Endometrial microvascular endothelial cells (primary cell): ENCODE results near the gene TRPC3. TPM values are rescaled to one million over a fixed set of nuclear protein-coding genes. Genes with fewer than 3 reads are reported as not detected.

ENCODE experiments used
- in situ Hi-C: cut with HindIII; loops from 2 replicates; pipeline ENCODE4 v1.10.0; 2017; ENCODE audit warnings: low sequenced_read_pairs, low pct_unique_long_range_greater_than_20kb; ENCODE audit errors: inconsistent ontology term
- total RNA-seq: library from RNA; depleted of rRNA; stranded (reverse); fragments of >200 nt; gene quantifications from one replicate; pipeline ENCODE4 v1.2.3, GENCODE V29; 2015; ENCODE audit errors: inconsistent ontology term

Gene TRPC3
- total RNA-seq, 1 donor from 2014 or later: not detected

GRCh38 chr4:121885115-121885514 lies 66.7 kb downstream of the TRPC3 start:
- in situ Hi-C loops: no loop called here

GRCh38 chr4:121881158-121881557 lies 70.7 kb downstream of the TRPC3 start:
- in situ Hi-C loops: no loop called here

- in situ Hi-C loops: no loop called here
Measured at GRCh38 chr4:121879135-121879534, 72.7 kb downstream of the TRPC3 start.

GRCh38 chr4:121877041-121877773 lies 74.7 kb downstream of the TRPC3 start:
- in situ Hi-C loops: no loop called here

- in situ Hi-C loops: no loop called here
Measured at GRCh38 chr4:121876070-121876469, 75.8 kb downstream of the TRPC3 start.

- in situ Hi-C loops: no loop called here
Measured at GRCh38 chr4:121875652-121876051, 76.2 kb downstream of the TRPC3 start.

- in situ Hi-C loops: no loop called here
Measured at GRCh38 chr4:121873604-121874003, 78.3 kb downstream of the TRPC3 start.

GRCh38 chr4:121869841-121870822 lies 81.7 kb downstream of the TRPC3 start, which contains the start of gene BBS7:
Gene BBS7, minus strand, starts transcription at chr4:121870474. Its CDS starts 161 bp downstream, at chr4:121870313.
- in situ Hi-C loops: no loop called here

GRCh38 chr4:121863799-121864198 lies 88.1 kb downstream of the TRPC3 start:
- in situ Hi-C loops: no loop called here

GRCh38 chr4:121861426-121861825 lies 90.4 kb downstream of the TRPC3 start:
- in situ Hi-C loops: no loop called here

- in situ Hi-C loops: no loop called here
Measured at GRCh38 chr4:121860121-121860520, 91.7 kb downstream of the TRPC3 start.

- in situ Hi-C loops: no loop called here
Measured at GRCh38 chr4:121851354-121851753, 100.5 kb downstream of the TRPC3 start.

- in situ Hi-C loops: no loop called here
Measured at GRCh38 chr4:121846662-121847061, 105.2 kb downstream of the TRPC3 start.

GRCh38 chr4:121842862-121843261 lies 109.0 kb downstream of the TRPC3 start:
- in situ Hi-C loops: no loop called here

- in situ Hi-C loops: no loop called here
Measured at GRCh38 chr4:121838136-121838535, 113.7 kb downstream of the TRPC3 start.

- in situ Hi-C loops: no loop called here
Measured at GRCh38 chr4:121829511-121829910, 122.3 kb downstream of the TRPC3 start.
